Activated CD4-positive, CD25-positive, alpha-beta regulatory T cell treated with anti-CD3 and anti-CD28 coated beads, Interleukin-2, amount 50 U/mL, for 24 hours (primary cell): ENCODE measurements around the gene UGGT1.

ENCODE experiments used
- ATAC-seq, 2 donors: fragments of 150-1000 bp; cut with Tn5 transposase; one replicate each; pipeline ENCODE4 v1.10.0; 2021; ENCODE audit warnings: mild to moderate bottlenecking in 1 of 2, moderate library complexity in 1 of 2

UGGT1 gene

DNA sequence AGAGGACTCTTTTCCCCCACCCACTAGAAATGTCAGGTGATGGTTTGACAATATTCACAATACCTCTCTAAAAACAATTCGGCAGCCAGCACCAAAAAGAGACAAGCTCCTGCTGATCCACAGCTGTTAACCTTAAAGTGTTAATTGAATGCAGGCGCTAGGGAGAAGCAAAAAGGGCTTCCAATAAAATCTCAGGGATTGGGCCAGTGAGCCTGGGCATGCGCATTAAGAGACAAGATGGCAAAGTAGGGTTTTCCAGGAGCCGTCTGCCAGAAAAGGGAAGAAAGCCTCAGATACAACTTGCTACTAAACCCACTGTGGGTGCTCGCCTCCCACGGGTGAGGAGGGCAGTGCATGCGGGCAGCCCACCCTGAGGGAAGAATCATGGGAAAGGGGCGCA lies 128.9 kb downstream of the UGGT1 start:
- ATAC-seq: no peak

GRCh38 chr2:128227862-128228261 lies 136.9 kb downstream of the UGGT1 start:
- ATAC-seq: no peak

- ATAC-seq: peak in 1 of 2 donors; percentile 22
These were observed 137.9 kb downstream of the UGGT1 start for GRCh38 chr2:128228894-128229293.

DNA sequence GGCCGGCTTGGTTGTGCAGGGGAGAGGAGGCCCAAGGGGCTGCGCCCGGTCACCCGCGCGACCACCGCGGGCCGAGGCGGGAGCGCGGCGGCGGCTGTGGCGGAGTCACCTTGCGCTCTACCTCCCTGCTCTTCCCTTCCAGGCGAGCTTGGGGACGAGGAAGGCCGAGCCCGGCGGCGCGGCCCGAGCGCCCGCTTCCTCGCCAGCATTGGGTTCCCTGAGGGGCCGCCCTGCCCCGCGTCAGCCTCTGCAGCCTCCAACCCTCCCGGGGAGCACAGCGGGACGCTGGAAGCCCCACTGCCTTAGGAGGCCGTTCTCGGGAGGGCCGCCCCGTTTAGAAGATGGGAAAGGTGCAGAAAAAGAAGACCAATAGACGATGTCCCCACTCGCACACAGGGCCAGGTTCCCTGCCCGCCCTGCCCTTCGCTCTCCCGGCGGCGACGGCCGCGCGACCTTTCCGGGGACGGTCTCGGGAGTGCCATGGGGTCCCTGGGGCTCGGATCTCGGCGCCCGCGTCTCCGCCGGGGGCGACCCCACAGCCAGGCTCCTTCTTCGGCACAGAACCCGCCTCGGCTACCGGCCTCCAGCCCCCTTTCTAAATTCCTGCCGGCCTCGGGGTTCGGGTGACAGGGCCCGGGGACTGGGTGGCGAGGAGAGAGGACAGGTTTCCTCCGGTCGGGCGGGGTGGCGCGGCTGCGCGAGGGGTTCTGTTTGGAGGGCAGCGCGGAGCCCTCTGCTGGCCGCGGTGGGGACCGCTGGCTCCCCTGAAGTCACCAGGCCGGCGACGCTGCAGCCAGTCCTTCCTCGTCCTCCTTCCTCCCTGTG lies 142.2 kb downstream of the UGGT1 start:
- ATAC-seq: peak; percentile 94 to 97

DNA sequence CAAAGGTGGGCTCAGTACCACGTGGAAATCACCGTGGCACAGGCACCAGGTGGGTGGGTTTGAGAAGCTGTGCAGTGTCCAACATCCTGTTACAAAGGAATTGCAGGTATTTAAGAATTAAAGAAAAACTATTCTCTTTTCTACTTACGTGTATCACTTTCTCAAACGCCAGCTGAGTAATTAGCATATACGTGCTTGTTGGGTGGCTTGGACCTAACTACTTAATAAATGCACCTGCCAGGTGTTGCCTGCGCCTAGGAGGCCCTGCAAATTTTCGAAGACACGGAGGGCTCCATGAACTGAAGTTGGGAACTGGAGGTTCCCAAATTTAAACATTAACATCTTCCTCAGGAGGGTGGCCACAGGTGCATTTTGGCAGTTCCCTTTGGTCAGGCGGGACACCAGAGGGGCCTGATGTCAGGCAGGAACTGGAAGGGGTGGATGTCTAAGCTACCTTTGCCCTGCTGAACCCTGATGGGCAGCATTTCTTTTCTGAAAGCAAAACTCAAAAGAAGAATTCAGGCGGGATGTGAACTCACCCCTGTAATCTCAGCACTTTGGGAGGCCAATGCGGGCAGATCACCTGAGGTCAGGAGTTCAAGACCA lies 142.9 kb downstream of the UGGT1 start:
- ATAC-seq: no peak

- ATAC-seq: no peak
These were observed 143.6 kb downstream of the UGGT1 start for GRCh38 chr2:128234613-128235012.

GRCh38 chr2:128235581-128235980 lies 144.6 kb downstream of the UGGT1 start:
- ATAC-seq: no peak

DNA sequence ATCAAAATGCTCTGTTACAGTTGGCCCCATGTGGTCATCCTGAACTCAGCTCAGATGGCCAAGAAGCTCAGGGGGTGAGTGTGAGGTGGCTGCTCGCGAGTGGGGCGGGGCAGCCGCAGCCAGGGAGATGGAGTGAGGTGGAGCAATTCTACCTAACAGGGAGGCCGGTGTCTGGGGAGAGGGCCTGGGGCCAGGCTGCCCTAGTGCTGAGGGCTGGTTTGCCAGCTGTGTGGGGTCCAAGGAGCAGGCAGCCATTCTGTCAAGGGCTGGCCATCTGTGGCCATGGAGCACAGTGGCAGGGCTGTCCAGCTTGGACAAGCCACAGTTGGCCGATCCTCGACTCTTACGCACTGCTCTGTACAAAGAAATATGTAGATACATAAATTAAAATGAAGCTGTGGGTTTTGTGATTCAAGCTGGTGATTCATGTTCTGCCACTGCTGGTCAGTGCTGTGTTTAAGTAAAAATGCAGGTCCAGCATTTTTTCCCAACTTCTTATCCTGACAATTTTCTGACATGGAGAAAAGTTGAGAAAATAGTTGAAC lies 145.6 kb downstream of the UGGT1 start:
- no peak for ATAC-seq

DNA sequence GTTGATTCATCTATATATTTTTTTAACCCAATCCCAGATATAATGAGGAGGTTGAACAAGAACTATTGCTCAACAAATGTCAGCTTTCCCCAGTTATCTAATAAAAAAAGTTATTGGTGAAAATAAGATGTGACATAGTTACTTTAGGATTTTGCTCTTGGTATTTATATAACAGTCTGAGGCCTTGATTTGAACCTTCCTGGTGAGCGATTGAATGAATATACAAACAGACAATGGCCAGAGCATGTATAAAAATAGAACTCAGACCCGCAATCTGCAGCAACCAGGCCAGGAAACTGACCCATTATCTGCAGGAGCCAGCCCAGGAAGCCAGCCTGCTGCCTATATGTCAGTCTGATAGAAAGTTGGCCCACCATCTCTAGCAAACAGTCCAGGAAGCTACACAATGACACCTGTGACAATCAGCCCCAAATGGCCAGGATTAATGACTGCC lies 146.1 kb downstream of the UGGT1 start:
- ATAC-seq: no peak

DNA sequence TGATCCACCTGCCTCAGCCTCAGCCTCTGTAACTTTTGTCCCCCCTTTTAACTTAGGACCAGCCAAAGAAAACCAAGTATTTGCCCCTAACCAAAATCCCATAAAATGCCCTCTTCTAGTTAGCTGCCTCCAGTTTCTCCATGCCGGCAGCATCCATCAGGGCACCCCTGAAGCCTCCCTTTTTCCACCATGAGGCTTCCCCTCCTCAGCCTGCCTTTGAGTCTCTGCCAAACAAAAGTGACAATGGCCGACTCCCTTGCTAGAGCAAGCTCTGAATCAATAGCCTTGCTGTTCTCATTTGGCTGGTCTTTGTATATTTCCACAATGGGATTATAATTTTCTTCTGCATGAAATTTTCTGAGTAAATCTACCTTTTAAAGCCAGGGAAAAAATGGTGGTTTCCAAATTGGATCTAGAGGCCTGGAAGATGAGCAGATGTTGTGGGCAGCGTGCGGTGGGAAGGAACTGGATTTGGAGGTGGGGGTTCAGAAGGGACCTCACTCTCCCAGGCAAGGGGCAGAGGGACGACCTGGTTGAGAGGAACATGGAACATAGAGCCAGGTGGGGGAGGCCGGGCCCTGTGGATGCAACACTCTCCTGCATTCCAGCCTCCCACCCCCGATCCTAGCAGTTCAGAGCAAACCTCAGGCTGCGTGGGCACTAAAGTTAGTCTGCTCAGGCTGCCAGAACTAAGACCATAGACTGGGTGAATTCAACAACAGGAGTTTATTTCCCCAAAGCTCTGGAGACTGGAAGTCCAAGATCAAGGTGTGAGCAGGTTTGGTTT lies 147.1 kb downstream of the UGGT1 start:
- ATAC-seq: no peak

GRCh38 chr2:128241896-128242295 lies 150.9 kb downstream of the UGGT1 start:
- no peak for ATAC-seq
